Fibroblast of the aortic adventitia (primary cell): ENCODE results near the gene HSBP1. TPM values are rescaled to one million over a fixed set of nuclear protein-coding genes. Genes with fewer than 3 reads are reported as not detected.
A peak's percentile ranks its signal among the peaks of the same experiment; 100 is the strongest.

Experiments used
- DNase-seq: peaks from one replicate; pipeline ENCODE4 v3.0.0-alpha.2; 2010; ENCODE audit warnings: low read depth
- H3K4me3 ChIP-seq: 2 replicates; pipeline ENCODE4 v1.5.1; 2011; ENCODE audit warnings: low read depth, mild to moderate bottlenecking, control low read depth, low read length, moderate library complexity
- total RNA-seq: library from RNA; depleted of rRNA; stranded (reverse); fragments of >200 nt; gene quantifications from 2 replicates; pipeline ENCODE4 v1.2.3, GENCODE V29; 2012; ENCODE audit warnings: low replicate concordance
- TF ChIP-seq, protein P1 (sequence below): IDR thresholded peaks from 2 replicates; pipeline ENCODE4 v1.5.1; 2011; ENCODE audit warnings: mild to moderate bottlenecking, low read length, control low read depth, inconsistent platforms; ENCODE audit not compliant: insufficient read depth

The HSBP1 gene
- total RNA-seq, 1 donor = 19.0 TPM

DNA sequence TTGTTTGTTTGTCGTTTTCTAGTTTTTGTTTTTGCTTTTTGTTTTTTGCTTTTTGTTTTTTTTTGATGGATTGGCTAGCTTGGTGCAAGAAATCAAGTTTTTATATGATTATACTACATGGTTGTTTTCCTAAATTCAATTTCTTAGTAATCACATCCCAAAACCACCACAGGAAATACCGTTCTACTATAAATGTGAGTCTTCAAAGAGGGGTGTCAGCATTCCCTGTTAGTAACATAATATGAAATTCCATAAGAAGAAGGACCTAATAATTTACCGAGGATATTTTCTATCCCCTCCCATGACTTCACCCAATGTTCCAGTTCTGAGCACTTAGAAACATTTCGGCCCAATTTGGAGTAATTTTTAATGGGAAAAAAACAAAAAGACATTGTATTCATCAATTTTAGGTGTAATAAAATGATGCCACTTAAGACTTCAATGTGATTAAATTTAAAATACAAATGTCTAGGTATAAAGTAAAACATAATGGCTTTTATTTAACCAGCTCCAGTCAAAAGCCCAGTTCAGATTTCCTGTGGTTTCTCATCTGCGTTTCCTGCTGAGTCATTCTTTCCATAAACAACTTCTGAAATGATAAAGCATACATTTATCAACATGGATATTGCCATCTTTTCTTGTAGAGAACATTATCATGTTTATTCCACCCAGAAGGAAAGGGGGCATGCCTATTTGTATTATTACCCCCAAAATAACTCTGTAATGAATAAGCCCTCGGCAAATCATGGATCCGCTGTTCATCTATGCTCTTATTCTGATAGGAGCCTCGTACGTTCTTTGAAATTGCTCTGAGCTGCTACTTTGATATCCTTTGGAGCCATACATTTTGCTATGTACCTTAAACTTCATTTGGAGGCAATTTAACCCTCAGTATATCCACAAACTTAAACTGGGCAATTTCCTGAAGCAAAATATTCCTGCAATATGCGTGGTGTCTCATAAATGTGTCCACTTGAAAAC lies 28.1 kb downstream of the HSBP1 start:
- no peak overlapping the region for H3K4me3 ChIP-seq
- peak; percentile 75 for DNase-seq
- TF ChIP-seq, protein P1, sequence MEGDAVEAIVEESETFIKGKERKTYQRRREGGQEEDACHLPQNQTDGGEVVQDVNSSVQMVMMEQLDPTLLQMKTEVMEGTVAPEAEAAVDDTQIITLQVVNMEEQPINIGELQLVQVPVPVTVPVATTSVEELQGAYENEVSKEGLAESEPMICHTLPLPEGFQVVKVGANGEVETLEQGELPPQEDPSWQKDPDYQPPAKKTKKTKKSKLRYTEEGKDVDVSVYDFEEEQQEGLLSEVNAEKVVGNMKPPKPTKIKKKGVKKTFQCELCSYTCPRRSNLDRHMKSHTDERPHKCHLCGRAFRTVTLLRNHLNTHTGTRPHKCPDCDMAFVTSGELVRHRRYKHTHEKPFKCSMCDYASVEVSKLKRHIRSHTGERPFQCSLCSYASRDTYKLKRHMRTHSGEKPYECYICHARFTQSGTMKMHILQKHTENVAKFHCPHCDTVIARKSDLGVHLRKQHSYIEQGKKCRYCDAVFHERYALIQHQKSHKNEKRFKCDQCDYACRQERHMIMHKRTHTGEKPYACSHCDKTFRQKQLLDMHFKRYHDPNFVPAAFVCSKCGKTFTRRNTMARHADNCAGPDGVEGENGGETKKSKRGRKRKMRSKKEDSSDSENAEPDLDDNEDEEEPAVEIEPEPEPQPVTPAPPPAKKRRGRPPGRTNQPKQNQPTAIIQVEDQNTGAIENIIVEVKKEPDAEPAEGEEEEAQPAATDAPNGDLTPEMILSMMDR = no peak

DNA sequence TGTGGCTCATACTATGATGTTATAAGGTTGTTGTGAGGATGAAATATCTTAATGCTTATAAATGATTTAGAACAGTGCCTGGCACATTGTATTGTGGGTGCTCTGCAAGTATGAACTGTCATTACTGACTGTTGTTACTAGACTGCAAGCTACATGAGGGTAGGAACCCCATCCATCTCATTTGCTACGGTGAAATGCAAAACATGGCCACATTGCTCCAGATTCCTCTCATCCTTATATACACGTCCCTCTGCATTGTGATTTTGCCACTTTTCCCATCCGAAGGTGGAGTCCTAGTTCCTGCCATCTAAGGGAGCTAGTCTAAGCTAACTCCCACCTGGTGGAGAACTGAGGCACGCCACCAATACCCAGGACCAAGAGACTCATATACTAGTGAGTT lies 29.8 kb downstream of the HSBP1 start:
- TF ChIP-seq, protein P1 = no peak
- DNase-seq = no peak
- no peak overlapping the region for H3K4me3 ChIP-seq

DNA sequence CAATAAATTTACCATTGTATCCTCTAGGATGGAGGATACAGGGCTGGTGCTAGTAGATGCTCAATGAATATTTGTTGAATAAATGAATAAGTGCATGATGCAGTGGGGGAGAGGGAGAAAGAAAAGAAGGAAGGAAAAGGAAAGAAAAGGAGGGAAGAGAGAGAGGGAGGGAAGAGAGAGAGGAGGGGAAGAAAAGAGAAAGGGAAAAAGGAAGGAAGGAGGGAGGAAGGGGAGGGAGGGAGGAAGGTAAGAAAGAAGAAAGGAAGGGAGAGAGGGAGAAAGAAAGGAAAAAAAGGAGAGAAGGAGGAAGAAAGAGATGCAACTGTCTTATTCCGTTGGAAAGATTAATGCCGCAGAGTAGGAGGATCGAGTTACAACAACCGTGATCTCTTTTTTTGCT lies 30.4 kb downstream of the HSBP1 start:
- H3K4me3 ChIP-seq = no peak overlapping the region
- TF ChIP-seq, protein P1 = no peak
- no peak for DNase-seq

DNA sequence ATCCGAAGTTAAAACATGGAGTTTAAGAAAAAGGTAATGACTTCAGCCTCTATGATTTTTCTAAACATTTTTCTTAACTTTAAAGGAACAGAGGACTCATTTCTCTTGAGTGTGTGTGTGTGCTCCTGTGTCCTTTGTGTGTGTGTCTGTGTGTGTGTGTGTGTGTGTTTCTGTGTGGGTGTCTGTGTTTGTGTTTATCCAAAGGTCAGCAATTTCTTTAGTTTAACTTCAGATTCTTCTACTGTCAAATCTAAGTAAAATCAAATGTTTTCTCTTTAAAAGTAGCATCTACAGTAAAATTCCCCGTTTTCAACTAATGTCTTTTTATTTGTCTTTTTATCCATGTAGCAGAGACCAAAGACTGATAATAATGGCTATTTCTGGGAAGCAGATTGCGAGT lies 31.8 kb downstream of the HSBP1 start:
- H3K4me3 ChIP-seq = no peak overlapping the region
- DNase-seq = no peak
- TF ChIP-seq, protein P1 = no peak

DNA sequence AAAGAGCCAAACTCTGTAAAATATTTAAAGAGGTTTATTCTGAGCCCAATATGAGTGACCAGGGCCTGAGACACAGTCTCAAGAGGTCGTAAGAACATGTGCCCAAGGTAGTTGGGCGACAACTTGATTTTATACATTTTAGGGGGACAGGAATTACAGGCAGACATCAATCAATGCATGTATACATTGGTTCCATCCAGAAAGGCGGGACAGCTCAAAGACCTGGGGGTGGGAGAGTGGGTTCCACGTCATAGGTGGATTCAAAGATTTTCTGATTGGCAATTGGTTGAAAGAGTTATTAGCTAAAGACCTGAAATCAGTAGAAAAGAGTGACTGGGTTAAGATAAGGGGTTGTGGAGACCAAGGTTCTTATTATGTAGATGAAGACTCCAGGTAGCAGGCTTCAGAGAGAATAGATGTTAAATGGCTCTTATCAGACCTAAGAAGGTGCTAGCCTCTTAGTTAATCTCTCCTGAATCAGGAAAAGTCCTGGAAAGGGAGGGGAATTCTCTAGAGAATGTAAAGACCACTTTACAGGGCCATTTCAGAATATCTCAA lies 32.4 kb downstream of the HSBP1 start:
- TF ChIP-seq, protein P1 = no peak
- H3K4me3 ChIP-seq = no peak overlapping the region
- DNase-seq = no peak

DNA sequence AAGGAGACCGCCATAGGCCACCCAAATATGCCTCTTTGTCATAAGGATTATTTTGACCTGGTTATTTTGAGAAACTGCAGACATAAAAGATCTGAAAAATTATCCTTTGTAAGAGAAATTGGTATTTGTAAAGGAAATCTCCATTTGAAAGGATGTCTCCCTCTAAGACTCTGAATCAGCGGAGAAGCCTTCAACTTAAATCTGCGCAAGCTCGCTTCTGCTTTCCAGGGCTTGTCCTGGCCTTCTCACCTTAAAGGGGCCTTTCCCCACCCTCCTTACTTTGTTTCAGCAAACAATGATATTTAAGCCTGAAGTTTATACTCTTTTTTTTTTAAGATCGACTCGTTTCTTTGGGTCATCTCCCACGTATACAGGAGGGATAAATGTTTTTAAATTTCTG lies 34.5 kb downstream of the HSBP1 start:
- TF ChIP-seq, protein P1 = no peak
- no peak overlapping the region for H3K4me3 ChIP-seq
- no peak for DNase-seq
